ENCODE results near the gene UBR1.

Gene UBR1

DNA sequence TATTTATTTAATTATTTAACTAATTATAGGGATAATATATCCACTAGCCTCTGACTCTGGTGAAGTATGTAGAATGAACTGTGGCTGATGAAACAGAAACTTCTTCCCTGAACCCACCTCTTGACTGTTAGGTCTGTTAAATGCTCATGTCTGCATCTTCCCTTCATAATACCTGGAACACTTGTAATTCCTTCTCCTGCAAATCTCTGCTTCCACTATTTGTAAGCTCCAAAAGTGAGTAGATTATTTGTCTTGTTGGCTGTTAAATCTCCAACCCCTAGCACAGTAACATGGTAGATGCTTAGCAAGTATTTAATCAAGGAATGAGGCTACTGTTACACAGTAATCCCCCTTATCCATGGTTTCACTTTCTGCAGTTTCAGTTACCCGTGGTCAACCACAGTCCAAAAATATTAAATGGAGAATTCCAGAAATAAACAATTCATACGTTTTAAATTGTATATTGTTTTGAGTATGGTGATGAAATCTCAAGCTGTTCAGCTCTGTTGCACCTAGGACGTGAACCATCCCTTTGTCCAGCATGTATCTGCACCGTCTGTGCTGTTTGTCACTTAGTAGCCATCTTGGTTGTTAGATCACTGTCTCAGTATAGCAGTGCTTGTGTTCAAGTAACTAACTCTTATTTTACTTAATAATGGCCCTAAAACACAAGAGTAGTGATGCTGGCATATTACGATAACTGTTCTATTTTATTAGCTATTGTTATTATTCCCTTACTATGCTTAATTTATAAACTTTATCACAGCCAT is 190.9 kb downstream of the UBR1 start:
- Histone ChIP-seq H3K27me3 (replicated peaks; ENCODE audit: insufficient read depth, low read length) (no peaks in the 10 kb centered on the region), H3F3A (ENCODE audit: insufficient read depth, low read length) (peaks cover 4% of the 10 kb centered on the region; the same call in 1 of the 2 replicates), H2AFZ (ENCODE audit: low read length) (no peak overlapping the region), H3K27ac (ENCODE audit: low read length) (no peak overlapping the region), H3K4me3 (ENCODE audit: low read length) (no peak overlapping the region), H3K9me3 (replicated peaks; ENCODE audit: insufficient read depth, low read length) (no peaks in the 10 kb centered on the region), H3K4me2 (ENCODE audit: low read depth, low read length) (no peak overlapping the region), H4K20me1 (ENCODE audit: insufficient read depth, low read length) (no peaks in the 10 kb centered on the region), H3K4me1 (ENCODE audit: low read length) (peaks cover 15% of the 10 kb centered on the region), H3K9ac (ENCODE audit: low read length) (no peak overlapping the region), H3K9me2 (replicated peaks; ENCODE audit: insufficient read depth, low read length) (no peaks in the 10 kb centered on the region), H3K79me2 (ENCODE audit: low read length) (peaks cover 5% of the 10 kb centered on the region; the same call in 1 of the 2 replicates), H3K36me3 (replicated peaks; ENCODE audit: insufficient read depth, low read length) (no peaks in the 10 kb centered on the region)
- DNase-seq, result no peak
- no peak for TF ChIP-seq EZH2phosphoT487 (IDR thresholded peaks at IDR 0.05; ENCODE audit: low read length)
- no peak for TF ChIP-seq EZH2 (optimal IDR thresholded peaks at IDR 0.05; ENCODE audit: low read depth, low read length)
- TF ChIP-seq, protein P1, sequence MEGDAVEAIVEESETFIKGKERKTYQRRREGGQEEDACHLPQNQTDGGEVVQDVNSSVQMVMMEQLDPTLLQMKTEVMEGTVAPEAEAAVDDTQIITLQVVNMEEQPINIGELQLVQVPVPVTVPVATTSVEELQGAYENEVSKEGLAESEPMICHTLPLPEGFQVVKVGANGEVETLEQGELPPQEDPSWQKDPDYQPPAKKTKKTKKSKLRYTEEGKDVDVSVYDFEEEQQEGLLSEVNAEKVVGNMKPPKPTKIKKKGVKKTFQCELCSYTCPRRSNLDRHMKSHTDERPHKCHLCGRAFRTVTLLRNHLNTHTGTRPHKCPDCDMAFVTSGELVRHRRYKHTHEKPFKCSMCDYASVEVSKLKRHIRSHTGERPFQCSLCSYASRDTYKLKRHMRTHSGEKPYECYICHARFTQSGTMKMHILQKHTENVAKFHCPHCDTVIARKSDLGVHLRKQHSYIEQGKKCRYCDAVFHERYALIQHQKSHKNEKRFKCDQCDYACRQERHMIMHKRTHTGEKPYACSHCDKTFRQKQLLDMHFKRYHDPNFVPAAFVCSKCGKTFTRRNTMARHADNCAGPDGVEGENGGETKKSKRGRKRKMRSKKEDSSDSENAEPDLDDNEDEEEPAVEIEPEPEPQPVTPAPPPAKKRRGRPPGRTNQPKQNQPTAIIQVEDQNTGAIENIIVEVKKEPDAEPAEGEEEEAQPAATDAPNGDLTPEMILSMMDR (IDR thresholded peaks at IDR 0.05; ENCODE audit: low read length), result no peak

DNA sequence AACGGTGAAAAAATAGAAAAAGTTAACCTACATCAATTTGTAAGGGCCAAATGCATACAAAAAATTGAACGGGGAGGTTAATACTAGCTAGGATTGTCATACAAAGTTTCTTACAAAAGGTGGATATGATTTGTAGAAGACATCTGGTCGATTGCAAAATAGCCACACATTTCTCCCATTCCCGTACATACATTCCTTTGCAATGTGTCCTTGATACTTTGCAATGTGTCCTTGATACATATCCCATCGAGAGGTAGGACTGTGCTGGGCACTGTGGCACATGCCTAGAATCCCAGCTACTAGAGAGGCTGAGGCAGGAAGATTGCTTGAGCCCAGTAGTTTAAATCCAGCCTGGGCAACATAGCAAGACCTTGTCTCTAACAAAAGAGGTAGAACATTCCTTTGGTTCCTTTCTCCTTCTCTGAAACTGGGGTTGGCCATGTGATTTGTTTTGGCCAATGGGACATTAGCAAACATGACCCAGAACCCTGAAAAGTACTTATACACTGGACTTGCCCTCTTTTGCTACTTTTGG is 194.7 kb downstream of the UBR1 start:
- H3K79me2 ChIP-seq (ENCODE audit: low read length), result 0 out of 2 replicates have a peak, but pooled peaks cover 3% of the 10 kb centered on the region
- no peaks in the 10 kb centered on the region for H3K27me3 ChIP-seq (replicated peaks; ENCODE audit: insufficient read depth, low read length)
- no peak for DNase-seq
- H3K36me3 ChIP-seq (replicated peaks; ENCODE audit: insufficient read depth, low read length), result no peaks in the 10 kb centered on the region
- H2AFZ ChIP-seq (ENCODE audit: low read length), result no peak overlapping the region
- H3K4me1 ChIP-seq (ENCODE audit: low read length), result peaks cover 8% of the 10 kb centered on the region
- no peaks in the 10 kb centered on the region; the same call in 1 of the 2 replicates for H3F3A ChIP-seq (ENCODE audit: insufficient read depth, low read length)
- no peaks in the 10 kb centered on the region for H3K9me2 ChIP-seq (replicated peaks; ENCODE audit: insufficient read depth, low read length)
- H3K9ac ChIP-seq (ENCODE audit: low read length), result no peak overlapping the region
- TF ChIP-seq EZH2 (optimal IDR thresholded peaks at IDR 0.05; ENCODE audit: low read depth, low read length) (no peak), EZH2phosphoT487 (IDR thresholded peaks at IDR 0.05; ENCODE audit: low read length) (no peak)
- TF ChIP-seq, protein P1 (IDR thresholded peaks at IDR 0.05; ENCODE audit: low read length), result no peak
- no peaks in the 10 kb centered on the region for H4K20me1 ChIP-seq (ENCODE audit: insufficient read depth, low read length)
- no peaks in the 10 kb centered on the region for H3K9me3 ChIP-seq (replicated peaks; ENCODE audit: insufficient read depth, low read length)
- H3K4me3 ChIP-seq (ENCODE audit: low read length), result no peak overlapping the region
- H3K4me2 ChIP-seq (ENCODE audit: low read depth, low read length), result no peak overlapping the region
- H3K27ac ChIP-seq (ENCODE audit: low read length), result no peak overlapping the region

DNA sequence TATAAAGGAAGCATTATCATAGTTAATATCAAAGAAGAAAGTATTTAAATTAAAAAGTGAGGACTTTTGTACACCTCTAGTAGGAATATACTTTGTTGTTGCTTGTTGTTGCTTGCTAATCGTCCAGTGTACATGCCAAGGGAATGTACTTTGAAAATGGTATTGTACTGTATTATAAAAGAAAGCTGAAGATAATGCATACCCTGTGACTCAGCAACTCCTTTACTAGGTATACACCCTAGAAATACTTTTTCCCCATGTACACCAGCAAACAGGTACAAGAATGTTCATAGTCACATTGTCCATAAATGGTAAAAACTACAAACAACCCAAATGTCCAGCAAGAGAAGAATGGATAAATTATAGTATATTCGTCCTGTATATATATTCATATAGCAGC is 197.3 kb downstream of the UBR1 start:
- Histone ChIP-seq H3F3A (ENCODE audit: insufficient read depth, low read length) (no peaks in the 10 kb centered on the region), H3K4me2 (ENCODE audit: low read depth, low read length) (no peak overlapping the region), H4K20me1 (ENCODE audit: insufficient read depth, low read length) (no peaks in the 10 kb centered on the region), H3K27me3 (replicated peaks; ENCODE audit: insufficient read depth, low read length) (no peaks in the 10 kb centered on the region), H3K79me2 (ENCODE audit: low read length) (0 out of 2 replicates have a peak, but pooled peaks cover 3% of the 10 kb centered on the region), H3K9ac (ENCODE audit: low read length) (no peak overlapping the region), H2AFZ (ENCODE audit: low read length) (no peak overlapping the region), H3K36me3 (replicated peaks; ENCODE audit: insufficient read depth, low read length) (no peaks in the 10 kb centered on the region), H3K4me3 (ENCODE audit: low read length) (no peak overlapping the region), H3K4me1 (ENCODE audit: low read length) (no peaks in the 10 kb centered on the region), H3K9me2 (replicated peaks; ENCODE audit: insufficient read depth, low read length) (no peaks in the 10 kb centered on the region), H3K27ac (ENCODE audit: low read length) (no peak overlapping the region), H3K9me3 (replicated peaks; ENCODE audit: insufficient read depth, low read length) (no peaks in the 10 kb centered on the region)
- TF ChIP-seq EZH2 (optimal IDR thresholded peaks at IDR 0.05; ENCODE audit: low read depth, low read length) (no peak), EZH2phosphoT487 (IDR thresholded peaks at IDR 0.05; ENCODE audit: low read length) (no peak)
- TF ChIP-seq, protein P1 (IDR thresholded peaks at IDR 0.05; ENCODE audit: low read length), result no peak
- no peak for DNase-seq

All from MM.1S (cell line).